ENCODE results near the gene RGS6. TPM values are rescaled to one million over a fixed set of nuclear protein-coding genes. Genes with fewer than 3 reads are reported as not detected.

Gene RGS6
- total RNA-seq, 1 experiment from 2014 or later, result not detected

DNA sequence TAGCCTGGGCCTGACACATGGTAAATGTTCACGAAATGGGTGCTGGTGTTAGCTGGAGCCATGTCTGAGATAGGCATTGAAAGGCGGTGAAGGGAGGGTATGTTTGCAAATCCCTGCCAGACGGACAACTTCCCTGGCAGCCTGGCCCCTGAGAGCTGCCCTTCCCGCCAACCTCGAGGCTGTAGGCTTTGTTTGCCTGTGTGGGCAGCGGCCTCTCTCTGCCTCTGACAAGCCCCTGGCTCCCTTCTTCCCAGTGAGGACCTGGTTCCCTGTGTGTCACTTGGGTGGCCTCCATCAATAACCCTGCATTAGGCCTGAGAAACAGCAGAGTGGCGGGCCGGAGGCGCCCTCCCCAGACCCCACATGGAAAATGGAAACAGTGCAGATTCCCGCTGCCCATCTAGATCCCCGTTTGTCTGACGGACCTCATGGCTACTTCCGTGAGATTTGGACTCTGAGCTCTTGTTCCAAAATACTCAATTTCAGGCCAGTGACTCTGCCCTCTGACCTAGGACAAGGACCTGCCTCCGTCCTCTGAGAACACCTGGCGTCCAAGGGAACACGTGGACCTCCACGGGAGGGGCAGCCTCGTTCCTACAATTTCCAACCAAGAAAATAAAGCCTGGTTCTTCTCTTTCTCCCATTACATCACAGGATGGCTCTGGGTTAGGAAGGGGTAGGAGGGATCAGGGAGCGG lies 636.2 kb downstream of the RGS6 start:
- H3K4me3 ChIP-seq, result no peak overlapping the region
- no peaks in the 10 kb centered on the region for H3K27me3 ChIP-seq
- H3K9me3 ChIP-seq (replicated peaks), result no peaks in the 10 kb centered on the region
- H3K4me1 ChIP-seq, result no peaks in the 10 kb centered on the region
- H3K36me3 ChIP-seq, result no peaks in the 10 kb centered on the region
- H3K27ac ChIP-seq, result no peak overlapping the region
- no peak for DNase-seq

GRCh38 chr14:72573725-72574417 lies 641.6 kb downstream of the RGS6 start:
- no peaks in the 10 kb centered on the region for H3K27me3 ChIP-seq
- H3K9me3 ChIP-seq (replicated peaks), result no peaks in the 10 kb centered on the region
- H3K4me1 ChIP-seq, result no peaks in the 10 kb centered on the region
- no peak for DNase-seq
- no peak overlapping the region for H3K4me3 ChIP-seq
- H3K36me3 ChIP-seq, result no peaks in the 10 kb centered on the region
- no peak overlapping the region for H3K27ac ChIP-seq

DNA sequence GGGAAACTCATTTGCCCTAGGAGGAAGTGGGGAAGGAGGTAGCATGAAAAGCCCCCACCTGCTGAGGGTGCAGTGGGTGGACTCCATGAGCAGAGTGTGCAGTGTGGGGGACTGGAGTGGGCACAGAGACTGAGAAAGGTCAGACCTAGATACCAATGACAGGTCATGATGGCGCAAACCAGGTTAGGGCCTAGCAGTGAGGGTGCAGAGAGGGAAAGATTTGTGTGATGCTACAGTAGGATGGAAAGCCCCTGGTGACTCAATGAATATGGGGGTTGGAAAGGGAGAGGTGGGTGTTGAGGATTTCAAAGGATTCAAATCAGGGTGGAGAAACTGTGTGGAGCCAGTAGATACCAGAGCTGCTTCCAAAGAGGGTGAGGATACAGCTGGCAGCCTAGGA lies 642.5 kb downstream of the RGS6 start:
- H3K36me3 ChIP-seq, result no peaks in the 10 kb centered on the region

GRCh38 chr14:72576258-72576657 lies 644.0 kb downstream of the RGS6 start:
- Histone ChIP-seq H3K4me3 (no peak overlapping the region), H3K27ac (no peak overlapping the region), H3K9me3 (replicated peaks) (no peaks in the 10 kb centered on the region), H3K4me1 (no peaks in the 10 kb centered on the region), H3K27me3 (no peaks in the 10 kb centered on the region), H3K36me3 (no peaks in the 10 kb centered on the region)
- no peak for DNase-seq

More for the DNA sequence above, 642.5 kb downstream of the RGS6 start:
- Histone ChIP-seq H3K27me3 (no peaks in the 10 kb centered on the region), H3K9me3 (replicated peaks) (no peaks in the 10 kb centered on the region), H3K4me3 (no peak overlapping the region), H3K4me1 (no peaks in the 10 kb centered on the region), H3K27ac (no peak overlapping the region)
- DNase-seq, result no peak

- H3K36me3 ChIP-seq, result no peaks in the 10 kb centered on the region
- no peaks in the 10 kb centered on the region for H3K27me3 ChIP-seq
- no peak overlapping the region for H3K4me3 ChIP-seq
- H3K4me1 ChIP-seq, result no peaks in the 10 kb centered on the region
- no peaks in the 10 kb centered on the region for H3K9me3 ChIP-seq (replicated peaks)
- no peak overlapping the region for H3K27ac ChIP-seq
- no peak for DNase-seq
Measured at GRCh38 chr14:72577521-72577920, 645.3 kb downstream of the RGS6 start.

DNA sequence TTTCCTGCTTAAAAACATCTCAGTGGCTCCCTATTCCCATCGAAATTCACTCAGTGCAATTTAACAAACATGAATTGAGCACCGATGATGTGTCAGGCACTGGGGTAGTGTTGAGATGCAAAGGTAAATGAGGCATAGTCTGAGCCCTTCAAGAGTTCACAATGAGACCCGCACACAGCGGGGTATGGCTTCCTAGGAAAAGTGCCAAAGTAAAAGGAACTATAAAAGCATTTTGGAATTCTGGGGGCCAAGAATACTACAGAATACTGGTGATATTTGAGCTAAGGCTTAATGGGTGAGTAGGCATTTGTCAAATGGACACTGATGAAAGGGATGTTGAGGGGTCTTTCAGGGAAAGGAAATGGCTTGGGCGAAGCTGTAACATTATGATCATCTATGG lies 646.3 kb downstream of the RGS6 start:
- Histone ChIP-seq H3K4me1 (no peaks in the 10 kb centered on the region), H3K36me3 (no peaks in the 10 kb centered on the region), H3K9me3 (replicated peaks) (no peaks in the 10 kb centered on the region), H3K27me3 (no peaks in the 10 kb centered on the region), H3K4me3 (no peak overlapping the region), H3K27ac (no peak overlapping the region)
- no peak for DNase-seq

DNA sequence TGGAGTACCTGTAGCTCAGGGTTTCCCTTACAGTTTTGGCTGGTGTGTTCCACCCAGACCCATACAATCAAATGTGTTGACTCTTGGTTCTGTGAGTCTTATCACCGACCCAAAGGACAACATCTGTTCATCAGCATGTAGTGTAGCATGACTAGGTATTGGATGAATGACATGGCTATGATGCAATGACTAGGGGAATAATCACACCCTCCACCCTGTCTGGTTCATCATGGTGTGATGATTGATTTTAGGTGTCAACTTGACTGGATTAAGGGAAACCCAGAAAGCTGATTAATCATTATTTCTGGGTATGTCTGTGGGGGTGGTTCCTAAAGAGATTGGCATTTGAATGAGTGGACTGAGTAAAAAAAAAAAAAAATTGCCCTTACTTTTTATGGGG lies 650.4 kb downstream of the RGS6 start:
- no peaks in the 10 kb centered on the region for H3K27me3 ChIP-seq
- no peak for DNase-seq
- H3K36me3 ChIP-seq, result no peaks in the 10 kb centered on the region
- no peaks in the 10 kb centered on the region for H3K9me3 ChIP-seq (replicated peaks)
- H3K27ac ChIP-seq, result no peak overlapping the region
- no peak overlapping the region for H3K4me3 ChIP-seq
- H3K4me1 ChIP-seq, result no peaks in the 10 kb centered on the region

DNA sequence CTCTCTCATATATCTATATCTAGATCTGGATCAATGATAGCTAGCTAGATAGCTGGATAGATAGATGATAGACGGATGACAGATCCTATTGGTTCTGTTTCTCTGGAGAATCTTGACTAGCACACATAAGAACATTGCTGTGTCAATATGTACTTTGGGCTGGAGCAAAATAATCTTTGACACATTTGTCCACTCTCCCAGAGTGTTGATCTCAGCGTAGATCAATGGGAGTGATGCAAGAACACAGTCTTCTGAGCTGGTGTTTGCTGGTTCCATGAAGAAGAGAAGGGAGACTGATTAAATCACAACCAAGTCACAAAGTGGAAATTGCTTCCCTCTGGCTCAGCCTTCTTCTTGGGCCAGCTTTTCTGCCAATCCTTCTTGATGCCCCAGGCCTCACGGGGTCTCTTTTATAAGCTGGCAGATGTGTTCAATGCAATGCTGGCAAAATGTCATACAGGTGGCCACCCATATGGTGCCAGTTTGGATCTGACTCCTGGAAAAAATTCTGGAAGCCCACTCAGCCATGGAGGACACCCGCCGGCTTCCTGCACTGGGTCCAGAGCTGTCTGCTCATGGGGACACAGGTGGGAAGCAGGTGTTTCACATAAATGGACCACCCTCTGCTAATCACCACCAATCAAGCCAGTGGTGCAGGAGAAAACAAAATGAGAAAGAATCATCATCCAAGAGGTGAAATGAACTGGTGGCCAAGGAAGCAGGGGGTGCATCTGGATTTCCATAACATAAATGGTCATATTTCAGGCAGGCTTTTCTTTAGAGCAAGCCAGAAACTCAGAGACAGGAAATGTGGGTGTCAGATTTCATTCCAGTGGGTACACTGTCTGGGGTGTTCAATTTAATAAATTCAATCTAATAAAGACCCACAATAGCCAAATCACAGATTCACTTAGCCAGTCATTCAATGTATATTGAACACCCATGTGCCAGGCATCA lies 651.4 kb downstream of the RGS6 start:
- Histone ChIP-seq H3K4me1 (no peaks in the 10 kb centered on the region), H3K9me3 (replicated peaks) (no peaks in the 10 kb centered on the region), H3K27me3 (no peaks in the 10 kb centered on the region), H3K4me3 (no peak overlapping the region), H3K36me3 (no peaks in the 10 kb centered on the region), H3K27ac (no peak overlapping the region)
- DNase-seq, result no peak

DNA sequence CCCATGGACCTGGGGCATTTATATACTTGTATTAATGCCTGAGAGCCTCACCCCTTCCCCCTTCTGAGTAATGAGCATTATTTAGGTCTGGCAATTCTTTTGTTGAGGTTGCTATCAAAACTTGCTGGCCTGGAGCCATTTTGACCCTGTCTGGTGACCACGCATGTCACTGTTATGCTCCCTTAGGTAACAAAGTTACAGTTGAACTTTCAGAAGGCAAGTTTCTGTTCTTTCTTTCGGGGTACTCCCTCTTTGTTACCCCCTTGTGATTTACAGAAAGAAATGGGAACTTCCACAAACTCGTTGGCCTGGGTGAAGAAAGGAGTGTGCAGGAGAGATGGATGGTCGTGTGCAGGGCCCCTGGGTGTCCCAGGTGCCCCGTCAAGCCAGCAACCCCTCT lies 656.3 kb downstream of the RGS6 start:
- Histone ChIP-seq H3K36me3 (no peaks in the 10 kb centered on the region), H3K9me3 (replicated peaks) (no peaks in the 10 kb centered on the region), H3K4me1 (no peaks in the 10 kb centered on the region), H3K4me3 (no peak overlapping the region), H3K27ac (no peak overlapping the region), H3K27me3 (no peaks in the 10 kb centered on the region)
- no peak for DNase-seq

GRCh38 chr14:72589652-72590051 lies 657.4 kb downstream of the RGS6 start:
- H3K9me3 ChIP-seq (replicated peaks), result no peaks in the 10 kb centered on the region
- no peak for DNase-seq
- H3K27me3 ChIP-seq, result no peaks in the 10 kb centered on the region
- H3K27ac ChIP-seq, result no peak overlapping the region
- no peaks in the 10 kb centered on the region for H3K36me3 ChIP-seq
- H3K4me1 ChIP-seq, result no peaks in the 10 kb centered on the region
- H3K4me3 ChIP-seq, result no peak overlapping the region

GRCh38 chr14:72590577-72590976 lies 658.3 kb downstream of the RGS6 start:
- no peak for DNase-seq
- Histone ChIP-seq H3K27me3 (no peaks in the 10 kb centered on the region), H3K27ac (no peak overlapping the region), H3K36me3 (no peaks in the 10 kb centered on the region), H3K4me1 (no peaks in the 10 kb centered on the region), H3K9me3 (replicated peaks) (no peaks in the 10 kb centered on the region), H3K4me3 (no peak overlapping the region)

DNA sequence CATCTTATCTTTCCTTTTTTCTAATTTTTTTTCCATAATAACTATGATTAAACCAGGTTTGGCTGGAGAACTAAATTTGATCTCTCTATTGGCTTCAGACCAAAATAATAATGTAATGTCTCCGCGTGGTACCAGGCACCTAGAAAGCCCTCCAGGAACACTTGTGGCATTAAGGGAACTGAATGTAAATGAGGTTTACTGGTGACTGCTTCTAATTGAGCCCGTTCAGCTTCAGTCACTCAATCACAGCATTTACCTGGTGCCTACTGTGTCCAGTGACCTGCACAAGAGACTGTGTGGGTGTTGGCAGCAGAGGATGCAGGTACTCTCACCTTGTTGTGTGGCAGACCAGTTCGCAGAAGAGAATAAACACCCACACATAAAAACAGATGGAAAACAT lies 659.2 kb downstream of the RGS6 start:
- H3K27me3 ChIP-seq, result no peaks in the 10 kb centered on the region

GRCh38 chr14:72594099-72594901 lies 662.1 kb downstream of the RGS6 start:
- no peaks in the 10 kb centered on the region for H3K4me1 ChIP-seq
- H3K4me3 ChIP-seq, result no peak overlapping the region
- H3K27ac ChIP-seq, result no peak overlapping the region
- no peaks in the 10 kb centered on the region for H3K9me3 ChIP-seq (replicated peaks)
- DNase-seq, result no peak
- no peaks in the 10 kb centered on the region for H3K27me3 ChIP-seq
- no peaks in the 10 kb centered on the region for H3K36me3 ChIP-seq

More for the DNA sequence above, 659.2 kb downstream of the RGS6 start:
- H3K4me1 ChIP-seq, result no peaks in the 10 kb centered on the region
- no peak overlapping the region for H3K27ac ChIP-seq
- H3K9me3 ChIP-seq (replicated peaks), result no peaks in the 10 kb centered on the region
- H3K4me3 ChIP-seq, result no peak overlapping the region
- no peak for DNase-seq
- no peaks in the 10 kb centered on the region for H3K36me3 ChIP-seq

GRCh38 chr14:72595152-72595862 lies 663.1 kb downstream of the RGS6 start:
- Histone ChIP-seq H3K4me3 (no peak overlapping the region), H3K27ac (no peak overlapping the region), H3K27me3 (no peaks in the 10 kb centered on the region), H3K36me3 (no peaks in the 10 kb centered on the region), H3K9me3 (replicated peaks) (no peaks in the 10 kb centered on the region), H3K4me1 (no peaks in the 10 kb centered on the region)
- DNase-seq, result no peak
